Measurements from ENCODE around the gene OARD1. TPM values are rescaled to one million over a fixed set of nuclear protein-coding genes. Genes with fewer than 3 reads are reported as not detected.

Gene OARD1
- total RNA-seq, 3 donors from 2014 or later: 23.0 to 37.4 (median 23.7) TPM

DNA sequence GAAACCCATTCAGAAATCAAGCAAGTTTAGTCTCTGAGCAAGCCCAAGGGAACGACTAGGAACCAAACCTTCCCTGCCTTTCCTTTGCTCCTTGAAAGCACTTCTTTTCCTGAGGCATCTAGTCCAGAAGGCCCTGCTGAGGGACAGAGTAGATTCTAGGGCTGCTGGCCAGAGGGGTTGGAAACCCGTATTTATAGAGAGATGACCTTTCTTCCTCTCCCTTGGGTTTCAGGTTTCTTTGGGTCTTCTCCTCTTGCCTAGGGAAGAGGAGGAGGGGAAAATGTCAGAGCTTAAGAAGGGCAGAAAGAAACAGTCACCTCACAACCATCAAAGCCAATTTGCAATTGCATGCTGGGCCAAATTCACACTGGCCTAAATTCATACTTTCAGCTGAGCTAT lies 13.4 kb downstream of the OARD1 start:
- TF ChIP-seq, protein P1, sequence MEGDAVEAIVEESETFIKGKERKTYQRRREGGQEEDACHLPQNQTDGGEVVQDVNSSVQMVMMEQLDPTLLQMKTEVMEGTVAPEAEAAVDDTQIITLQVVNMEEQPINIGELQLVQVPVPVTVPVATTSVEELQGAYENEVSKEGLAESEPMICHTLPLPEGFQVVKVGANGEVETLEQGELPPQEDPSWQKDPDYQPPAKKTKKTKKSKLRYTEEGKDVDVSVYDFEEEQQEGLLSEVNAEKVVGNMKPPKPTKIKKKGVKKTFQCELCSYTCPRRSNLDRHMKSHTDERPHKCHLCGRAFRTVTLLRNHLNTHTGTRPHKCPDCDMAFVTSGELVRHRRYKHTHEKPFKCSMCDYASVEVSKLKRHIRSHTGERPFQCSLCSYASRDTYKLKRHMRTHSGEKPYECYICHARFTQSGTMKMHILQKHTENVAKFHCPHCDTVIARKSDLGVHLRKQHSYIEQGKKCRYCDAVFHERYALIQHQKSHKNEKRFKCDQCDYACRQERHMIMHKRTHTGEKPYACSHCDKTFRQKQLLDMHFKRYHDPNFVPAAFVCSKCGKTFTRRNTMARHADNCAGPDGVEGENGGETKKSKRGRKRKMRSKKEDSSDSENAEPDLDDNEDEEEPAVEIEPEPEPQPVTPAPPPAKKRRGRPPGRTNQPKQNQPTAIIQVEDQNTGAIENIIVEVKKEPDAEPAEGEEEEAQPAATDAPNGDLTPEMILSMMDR (IDR thresholded peaks at IDR 0.05): no peak
- intact Hi-C loops (cut with DNase I, micrococcal nuclease): no loop called here
- Histone ChIP-seq H3K4me1 (ENCODE audit: low read depth) (peaks cover 1% of the 10 kb centered on the region), H3K4me3 (no peak overlapping the region), H3K36me3 (ENCODE audit: low read depth) (no peaks in the 10 kb centered on the region), H3K9me3 (no peaks in the 10 kb centered on the region)
- ATAC-seq (no peak), DNase-seq (no peak)

DNA sequence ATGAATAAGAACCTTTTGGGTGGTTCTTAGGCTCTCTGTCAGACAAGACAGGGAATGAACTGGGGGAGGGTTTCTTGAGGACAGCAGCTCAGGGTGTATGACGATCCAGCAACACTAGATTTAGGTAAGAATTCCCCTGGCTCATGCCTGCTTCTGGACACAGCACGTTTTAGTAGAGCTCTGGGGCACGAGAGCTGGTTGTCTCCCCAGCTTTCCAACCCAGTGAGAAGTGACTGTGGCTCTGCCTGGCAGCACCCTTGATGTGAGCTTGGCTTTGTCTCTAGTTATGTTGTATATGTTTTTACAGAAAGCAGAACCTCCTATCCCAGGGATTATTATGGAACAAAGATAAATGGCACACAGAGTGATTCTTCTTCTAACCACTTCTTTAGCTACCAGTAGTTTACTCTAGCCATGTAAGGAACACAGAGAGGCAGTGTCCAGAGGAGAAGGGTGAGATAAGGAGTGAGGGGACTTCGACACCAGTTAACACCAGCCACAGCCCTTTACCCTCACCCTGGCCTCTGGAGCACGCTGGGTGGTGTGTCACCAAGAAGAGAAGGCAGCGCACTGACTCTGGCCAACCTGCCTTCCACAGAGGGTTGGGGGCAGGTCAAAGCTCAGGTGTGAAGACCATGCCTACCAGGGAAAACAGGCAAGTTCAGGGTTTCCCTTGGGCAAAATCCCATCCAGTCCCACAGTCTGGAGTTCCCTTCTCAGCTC lies 15.2 kb downstream of the OARD1 start:
- intact Hi-C loops (cut with DNase I, micrococcal nuclease): no loop called here
- Histone ChIP-seq H3K4me3 (no peak overlapping the region), H3K9me3 (no peaks in the 10 kb centered on the region), H3K4me1 (ENCODE audit: low read depth) (no peaks in the 10 kb centered on the region), H3K36me3 (ENCODE audit: low read depth) (no peaks in the 10 kb centered on the region)
- TF ChIP-seq, protein P1 (IDR thresholded peaks at IDR 0.05): no peak
- no peak for DNase-seq
- no peak for ATAC-seq

DNA sequence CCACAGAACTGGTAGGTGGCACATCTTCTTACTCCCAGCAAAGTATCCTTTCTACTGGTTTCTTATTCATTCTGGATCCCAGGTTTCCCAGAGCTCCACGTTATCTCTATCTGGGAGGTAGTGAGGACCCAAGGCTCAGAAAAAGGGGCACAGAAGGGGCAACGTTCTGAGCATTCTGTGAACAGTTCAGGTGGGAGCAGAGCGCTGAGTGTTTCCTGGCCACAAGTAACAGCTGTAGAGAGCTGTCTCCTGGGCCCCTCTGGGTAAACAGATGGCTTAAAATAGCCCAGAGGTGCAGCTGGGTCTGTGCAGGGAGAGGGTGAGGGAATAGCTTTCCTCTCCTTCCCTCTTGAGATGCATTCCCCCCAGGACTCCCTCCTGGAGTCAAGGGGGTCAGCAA lies 17.0 kb downstream of the OARD1 start:
- H3K4me1 ChIP-seq (ENCODE audit: low read depth): no peaks in the 10 kb centered on the region
- no peak for DNase-seq
- no peaks in the 10 kb centered on the region for H3K9me3 ChIP-seq
- no peak overlapping the region for H3K4me3 ChIP-seq
- no peak for ATAC-seq
- intact Hi-C loops (cut with DNase I, micrococcal nuclease): no loop called here
- TF ChIP-seq, protein P1 (IDR thresholded peaks at IDR 0.05): no peak
- no peaks in the 10 kb centered on the region for H3K36me3 ChIP-seq (ENCODE audit: low read depth)

DNA sequence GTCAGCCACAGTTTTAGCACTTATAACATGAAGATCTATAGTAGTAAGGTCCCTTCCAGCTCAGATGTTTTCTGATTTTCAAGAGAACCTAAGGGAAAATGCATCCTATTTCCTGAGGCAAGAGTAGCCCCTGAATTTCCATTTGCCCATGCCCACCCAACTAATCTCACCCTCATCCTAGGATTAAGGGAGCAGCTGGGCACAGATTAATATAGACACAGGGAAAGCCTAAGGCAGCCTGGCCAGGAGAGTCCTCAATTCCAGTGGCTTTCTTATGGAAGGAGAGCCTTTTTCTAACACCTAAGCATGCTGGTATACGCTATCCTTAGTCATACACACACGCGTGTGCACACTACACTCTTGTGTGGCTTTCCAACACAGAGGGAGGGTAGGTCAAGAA lies 17.6 kb downstream of the OARD1 start:
- DNase-seq: no peak
- H3K4me3 ChIP-seq: no peak overlapping the region
- ATAC-seq: no peak
- no peaks in the 10 kb centered on the region for H3K4me1 ChIP-seq (ENCODE audit: low read depth)
- H3K36me3 ChIP-seq (ENCODE audit: low read depth): no peaks in the 10 kb centered on the region
- H3K9me3 ChIP-seq: no peaks in the 10 kb centered on the region
- intact Hi-C loops (cut with DNase I, micrococcal nuclease): no loop called here
- TF ChIP-seq, protein P1 (IDR thresholded peaks at IDR 0.05): no peak

DNA sequence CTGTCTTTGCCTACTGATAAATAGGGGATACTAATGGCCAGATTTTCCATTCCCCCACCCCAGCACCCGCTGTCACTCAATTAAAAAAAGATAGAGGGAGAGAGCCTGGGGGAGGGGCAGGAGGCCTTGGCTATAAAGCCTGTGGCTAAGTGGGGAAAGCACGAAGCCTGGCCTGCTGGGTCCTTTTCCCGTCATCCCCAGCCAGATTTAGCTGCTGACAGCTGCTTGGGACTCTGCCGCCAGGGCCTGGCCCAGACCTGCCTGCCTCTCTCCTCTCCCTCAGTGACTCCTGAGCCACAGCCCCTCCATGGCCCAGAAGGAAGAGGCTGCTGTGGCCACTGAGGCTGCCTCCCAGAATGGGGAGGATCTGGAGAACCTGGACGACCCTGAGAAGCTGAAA lies 19.1 kb downstream of the OARD1 start, which contains the start of gene APOBEC2:
Gene APOBEC2, plus strand, starts transcription at position 162 of the 400 bp plus-strand sequence. Its CDS starts 146 bp downstream, at position 308.
- intact Hi-C loops (cut with DNase I, micrococcal nuclease): no loop called here
- H3K4me3 ChIP-seq: no peak within 1 kb of the TSS
- no peaks in the 10 kb centered on the region for H3K9me3 ChIP-seq
- TF ChIP-seq, protein P1 (IDR thresholded peaks at IDR 0.05): no peak
- H3K4me1 ChIP-seq (ENCODE audit: low read depth): no peaks in the 10 kb centered on the region
- DNase-seq (no peak), ATAC-seq (no peak)
- H3K36me3 ChIP-seq (ENCODE audit: low read depth): no peaks in the 10 kb centered on the region
